Transverse colon (tissue), 4 donors: Measurements from ENCODE around the gene PCLO. TPM values are rescaled to one million over a fixed set of nuclear protein-coding genes. Genes with fewer than 3 reads are reported as not detected.
"Not testable (repeated sequence)": the region's sequence is repeated elsewhere in the genome, so short reads cannot be mapped to it uniquely, and the experiment has no call there.

Experiments used
- DNase-seq: peaks from one replicate; pipeline ENCODE4 v3.0.0-alpha.2; 2019
- H3K27ac ChIP-seq, 4 donors: fragments of 200-600 bp; sonication (generic); 2 replicates each; pipeline ENCODE4 v1.5.1; 2016 to 2018; ENCODE audit warnings: inconsistent platforms in 4 of 4
- H3K27me3 ChIP-seq: fragments of 200-600 bp; sonication (generic); 2 replicates; pipeline ENCODE4 v1.5.1; 2017; ENCODE audit warnings: inconsistent platforms
- H3K36me3 ChIP-seq, 4 donors: fragments of 200-600 bp; sonication (generic); 2 replicates each; pipeline ENCODE4 v1.5.1; 2017 to 2019; ENCODE audit warnings: inconsistent platforms in 4 of 4
- H3K4me1 ChIP-seq, 4 donors: fragments of 200-600 bp; sonication (generic); 2 replicates each; pipeline ENCODE4 v1.5.1; 2017 to 2020; ENCODE audit warnings: inconsistent platforms in 4 of 4
- H3K4me3 ChIP-seq, 4 donors: fragments of 200-600 bp; sonication (generic); 1 replicate in 1 of 4; 2 replicates in 3 of 4; pipeline versions ENCODE4 v1.5.1 to v1.6.1; 2017 to 2019; ENCODE audit warnings: inconsistent platforms in 4 of 4
- H3K9me3 ChIP-seq, 2 donors: fragments of 200-600 bp; sonication (generic); 2 replicates each; pipeline ENCODE4 v1.5.1; 2017 to 2019; ENCODE audit warnings: inconsistent platforms in 2 of 2
- EP300 ChIP-seq: sonication (generic); formaldehyde crosslinking; IDR thresholded peaks from one replicate; pipeline ENCODE4 v1.6.1; 2017; ENCODE audit warnings: antibody characterized with exemption, low read depth
- POLR2A ChIP-seq: fragments of 450-650 bp; IDR thresholded peaks from one replicate; pipeline ENCODE4 v1.6.1; 2016; ENCODE audit warnings: antibody characterized with exemption, mild to moderate bottlenecking, moderate library complexity
- POLR2AphosphoS5 ChIP-seq, 3 donors: sonication (generic); formaldehyde crosslinking; IDR thresholded peaks; one replicate each; pipeline ENCODE4 v1.6.1; 2016; ENCODE audit warnings: antibody characterized with exemption in 3 of 3
- WGBS, 2 donors: methylation state at CpG; one replicate each; pipeline ENCODE4 v1.1.5; 2018; ENCODE audit warnings: low coverage in 1 of 2; 5-methylcytosine and 5-hydroxymethylcytosine counted together
- in situ Hi-C, 4 donors: fragments of 200-750 bp; cut with MboI; loops; one replicate each; pipeline versions ENCODE4 v1.15.0 to v1.15.1; 2017; ENCODE audit warnings: low sequenced_read_pairs in 3 of 4, low pct_ligation_motif_present in 1 of 4, low pct_unique_long_range_greater_than_20kb in 1 of 4
- intact Hi-C: fragments of 100-400 bp; cut with DNase I; formaldehyde crosslinking; loops from one replicate; pipeline ENCODE4 v1.15.1; 2023; ENCODE audit warnings: low total_unique reads
- total RNA-seq, 4 donors: library from RNA; depleted of rRNA; stranded (reverse); fragments of >200 nt; gene quantifications; one replicate each; pipeline ENCODE4 v1.1.0, GENCODE V29; 2016
- TF ChIP-seq, protein P1 (sequence below), 5 experiments: fragments of 200-600 bp in 3 of 5; fragments of 450-650 bp in 2 of 5; sonication (generic) in 3 of 5; IDR thresholded peaks; 1 replicate in 2 of 5; 2 replicates in 3 of 5; pipeline ENCODE4 v1.5.1; 2016 to 2017; ENCODE audit warnings: antibody characterized with exemption in 5 of 5, inconsistent platforms in 3 of 5, mild to moderate bottlenecking in 2 of 5, moderate library complexity in 1 of 5

The PCLO gene
- total RNA-seq, 4 donors from 2014 or later = 9.8 to 39.8 (median 16.2) TPM

GRCh38 chr7:83038787-83039186, 123.9 kb downstream of the PCLO start:
- no peaks in the 10 kb centered on the region for H3K36me3 ChIP-seq
- no peak overlapping the region for H3K27ac ChIP-seq
- intact Hi-C loops = no loop called here
- no peaks in the 10 kb centered on the region for H3K4me1 ChIP-seq
- no peaks in the 10 kb centered on the region for H3K9me3 ChIP-seq
- in situ Hi-C loops = no loop called here
- H3K4me3 ChIP-seq = no peak overlapping the region
- TF ChIP-seq POLR2A (no peak), POLR2AphosphoS5 (IDR thresholded peaks at IDR 0.05) (no peak), EP300 (no peak)
- TF ChIP-seq, protein P1, sequence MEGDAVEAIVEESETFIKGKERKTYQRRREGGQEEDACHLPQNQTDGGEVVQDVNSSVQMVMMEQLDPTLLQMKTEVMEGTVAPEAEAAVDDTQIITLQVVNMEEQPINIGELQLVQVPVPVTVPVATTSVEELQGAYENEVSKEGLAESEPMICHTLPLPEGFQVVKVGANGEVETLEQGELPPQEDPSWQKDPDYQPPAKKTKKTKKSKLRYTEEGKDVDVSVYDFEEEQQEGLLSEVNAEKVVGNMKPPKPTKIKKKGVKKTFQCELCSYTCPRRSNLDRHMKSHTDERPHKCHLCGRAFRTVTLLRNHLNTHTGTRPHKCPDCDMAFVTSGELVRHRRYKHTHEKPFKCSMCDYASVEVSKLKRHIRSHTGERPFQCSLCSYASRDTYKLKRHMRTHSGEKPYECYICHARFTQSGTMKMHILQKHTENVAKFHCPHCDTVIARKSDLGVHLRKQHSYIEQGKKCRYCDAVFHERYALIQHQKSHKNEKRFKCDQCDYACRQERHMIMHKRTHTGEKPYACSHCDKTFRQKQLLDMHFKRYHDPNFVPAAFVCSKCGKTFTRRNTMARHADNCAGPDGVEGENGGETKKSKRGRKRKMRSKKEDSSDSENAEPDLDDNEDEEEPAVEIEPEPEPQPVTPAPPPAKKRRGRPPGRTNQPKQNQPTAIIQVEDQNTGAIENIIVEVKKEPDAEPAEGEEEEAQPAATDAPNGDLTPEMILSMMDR (IDR thresholded peaks at IDR 0.05) = no peak
- DNase-seq = no peak
- WGBS, 2 donors = 88% methylated on average over 1 of the region's 1 CpG; no CpG with 5 or more reads in 1 of the 2 donors
- H3K27me3 ChIP-seq = no peaks in the 10 kb centered on the region

- no peak overlapping the region for H3K27ac ChIP-seq
- no peak for DNase-seq
- H3K9me3 ChIP-seq = no peaks in the 10 kb centered on the region
- H3K4me3 ChIP-seq = no peak overlapping the region
- intact Hi-C loops = no loop called here
- in situ Hi-C loops = no loop called here
- no peaks in the 10 kb centered on the region for H3K36me3 ChIP-seq
- TF ChIP-seq POLR2AphosphoS5 (IDR thresholded peaks at IDR 0.05) (no peak), POLR2A (no peak), EP300 (no peak)
- TF ChIP-seq, protein P1 (IDR thresholded peaks at IDR 0.05) = no peak
- no peaks in the 10 kb centered on the region for H3K4me1 ChIP-seq
- H3K27me3 ChIP-seq = no peaks in the 10 kb centered on the region
- WGBS, 2 donors = 79 to 81% methylated on average over 3 of the region's 3 CpGs
Measured at GRCh38 chr7:83036721-83037380, 125.8 kb downstream of the PCLO start.

- no peaks in the 10 kb centered on the region for H3K36me3 ChIP-seq
- TF ChIP-seq POLR2A = no peak
- no peak for TF ChIP-seq POLR2AphosphoS5 (IDR thresholded peaks at IDR 0.05)
- no peak for TF ChIP-seq EP300
- TF ChIP-seq, protein P1 (IDR thresholded peaks at IDR 0.05) = no peak
- no peaks in the 10 kb centered on the region for H3K9me3 ChIP-seq
- DNase-seq = no peak
- intact Hi-C loops = no loop called here
- no peak overlapping the region for H3K27ac ChIP-seq
- H3K4me3 ChIP-seq = no peak overlapping the region
- 25 to 50% methylated on average over 1 to 2 of the region's 2 CpGs for WGBS, 2 donors
- H3K27me3 ChIP-seq = no peaks in the 10 kb centered on the region
- in situ Hi-C loops = no loop called here
- no peaks in the 10 kb centered on the region for H3K4me1 ChIP-seq
Measured at GRCh38 chr7:83036130-83036529, 126.6 kb downstream of the PCLO start.

- no peaks in the 10 kb centered on the region for H3K36me3 ChIP-seq
- no peaks in the 10 kb centered on the region for H3K9me3 ChIP-seq
- no peak overlapping the region for H3K27ac ChIP-seq
- TF ChIP-seq, protein P1 (IDR thresholded peaks at IDR 0.05) = no peak
- TF ChIP-seq POLR2A (no peak), EP300 (no peak), POLR2AphosphoS5 (IDR thresholded peaks at IDR 0.05) (no peak)
- H3K4me1 ChIP-seq = no peaks in the 10 kb centered on the region
- in situ Hi-C loops (no loop called here), intact Hi-C loops (no loop called here)
- no peak for DNase-seq
- no peaks in the 10 kb centered on the region for H3K27me3 ChIP-seq
- no peak overlapping the region for H3K4me3 ChIP-seq
Measured at GRCh38 chr7:83032195-83032594, 130.5 kb downstream of the PCLO start.

DNA sequence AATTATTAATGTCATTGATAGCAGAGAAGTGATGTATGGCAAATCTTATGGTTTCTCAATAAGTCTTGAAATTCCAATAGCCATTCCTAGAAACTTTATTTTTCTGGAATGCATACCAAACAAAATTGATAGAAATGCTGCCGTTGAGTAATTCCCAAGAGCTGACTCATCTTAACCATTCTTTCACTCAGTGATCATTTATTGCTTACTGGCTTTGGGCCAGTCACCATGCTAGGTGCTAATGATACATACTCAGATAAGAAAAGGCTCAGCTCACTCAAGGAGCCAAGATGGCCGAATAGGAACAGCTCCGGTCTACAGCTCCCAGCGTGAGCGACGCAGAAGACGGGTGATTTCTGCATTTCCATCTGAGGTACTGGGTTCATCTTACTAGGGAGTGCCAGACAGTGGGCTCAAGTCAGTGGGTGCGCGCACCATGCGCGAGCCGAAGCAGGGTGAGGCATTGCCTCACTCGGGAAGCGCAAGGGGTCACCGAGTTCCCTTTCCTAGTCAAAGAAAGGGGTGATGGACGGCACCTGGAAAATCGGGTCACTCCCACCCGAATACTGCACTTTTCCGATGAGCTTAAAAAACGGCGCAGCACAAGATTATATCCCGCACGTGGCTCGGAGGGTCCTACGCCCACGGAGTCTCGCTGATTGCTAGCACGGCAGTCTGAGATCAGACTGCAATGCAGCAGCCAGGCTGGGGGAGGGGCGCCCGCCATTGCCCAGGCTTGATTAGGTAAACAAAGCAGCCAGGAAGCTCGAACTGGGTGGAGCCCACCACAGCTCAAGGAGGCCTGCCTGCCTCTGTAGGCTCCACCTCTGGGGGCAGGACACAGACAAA, 138.6 kb downstream of the PCLO start:
- H3K4me3 ChIP-seq, in situ Hi-C loops, H3K36me3 ChIP-seq, H3K27me3 ChIP-seq, H3K27ac ChIP-seq, H3K9me3 ChIP-seq, H3K4me1 ChIP-seq, DNase-seq, intact Hi-C loops: not testable (repeated sequence)
- WGBS, 2 donors = 70 to 91% methylated on average over 3 to 31 of the region's 31 CpGs
